IMR-90 (cell line): ENCODE measurements around the gene NETO2. TPM values are rescaled to one million over a fixed set of nuclear protein-coding genes. Genes with fewer than 3 reads are reported as not detected.

Source experiments
- ATAC-seq: fragments of 200-7000 bp; cut with Tn5 transposase; 2 replicates; pipeline ENCODE4 v1.9.1; 2020; ENCODE audit warnings: low read depth, mild to moderate bottlenecking, moderate library complexity
- BruUV-seq: library from RNA; stranded (reverse); fragments of 400-500 nt; replicated peaks from 2 replicates; lab custom pipeline; 2021; lab: Mats Ljungman, UMichigan
- CTCF ChIA-PET: fragments of 300-600 bp; formaldehyde crosslinking; extraction: SDS; loops from one replicate; lab custom pipeline; 2021; ENCODE audit warnings: antibody characterized with exemption; lab: Yijun Ruan, JAX
- POLR2A ChIA-PET: fragments of 300-600 bp; sonication (Branson Sonifier 250); formaldehyde crosslinking; loops from one replicate; lab custom pipeline; 2022; ENCODE audit warnings: antibody characterized with exemption; ENCODE audit not compliant: unreplicated experiment; lab: Charles Lee
- DNase-seq: peaks from one replicate; pipeline ENCODE4 v3.0.0; 2013
- H2AFZ ChIP-seq: replicated peaks from 2 replicates; pipeline ENCODE3; 2013; ENCODE audit warnings: low read length, mild to moderate bottlenecking; ENCODE audit not compliant: poor library complexity
- H2AK5ac ChIP-seq: 2 replicates; pipeline ENCODE4 v1.6.1; 2013; ENCODE audit warnings: low read depth, low read length, inconsistent platforms
- H2AK9ac ChIP-seq: replicated peaks from 2 replicates; pipeline ENCODE3; 2013; ENCODE audit warnings: mild to moderate bottlenecking, low read depth, low read length, moderate library complexity; ENCODE audit not compliant: poor library complexity
- H2BK120ac ChIP-seq: 2 replicates; pipeline ENCODE4 v1.6.1; 2013; ENCODE audit warnings: low read depth, low read length, inconsistent platforms
- H2BK15ac ChIP-seq: 3 replicates; pipeline ENCODE4 v1.6.1; 2013; ENCODE audit warnings: low read depth, low read length, inconsistent platforms
- H2BK20ac ChIP-seq: 2 replicates; pipeline ENCODE4 v1.6.1; 2013; ENCODE audit warnings: low read depth, mild to moderate bottlenecking, inconsistent platforms, low read length, moderate library complexity
- H2BK5ac ChIP-seq: 2 replicates; pipeline ENCODE4 v1.6.1; 2013; ENCODE audit warnings: mild to moderate bottlenecking, low read depth, low read length, inconsistent platforms; ENCODE audit not compliant: poor library complexity, severe bottlenecking
- H3K14ac ChIP-seq: replicated peaks from 2 replicates; pipeline ENCODE4 v1.6.1; 2013; ENCODE audit warnings: low read depth, low read length, inconsistent platforms
- H3K18ac ChIP-seq: 2 replicates; pipeline ENCODE4 v1.6.1; 2013; ENCODE audit warnings: low read depth, low read length, control low read depth
- H3K23ac ChIP-seq: 2 replicates; pipeline ENCODE4 v1.6.1; 2013; ENCODE audit warnings: low read depth, low read length, inconsistent platforms
- H3K27ac ChIP-seq: 2 replicates; pipeline ENCODE4 v1.5.1; 2013; ENCODE audit warnings: mild to moderate bottlenecking, control low read depth, low read length; ENCODE audit not compliant: insufficient read depth
- H3K27me3 ChIP-seq: 2 replicates; pipeline ENCODE4 v1.6.1; 2013; ENCODE audit warnings: low read length; ENCODE audit not compliant: control insufficient read depth, insufficient read depth
- H3K36me3 ChIP-seq: 2 replicates; pipeline ENCODE4 v1.6.1; 2013; ENCODE audit warnings: low read length, mixed read lengths; ENCODE audit not compliant: control insufficient read depth, insufficient read depth
- H3K4ac ChIP-seq: 2 replicates; pipeline ENCODE4 v1.6.1; 2013; ENCODE audit warnings: low read depth, low read length, inconsistent platforms
- H3K4me1 ChIP-seq: 2 replicates; pipeline ENCODE4 v1.6.1; 2013; ENCODE audit warnings: low read length, mixed read lengths; ENCODE audit not compliant: control insufficient read depth, insufficient read depth
- H3K4me2 ChIP-seq: 2 replicates; pipeline ENCODE4 v1.6.1; 2013; ENCODE audit warnings: low read depth, mild to moderate bottlenecking, control low read depth, low read length, moderate library complexity
- H3K4me3 ChIP-seq: 2 replicates; pipeline ENCODE4 v1.5.1; 2013; ENCODE audit warnings: low read depth, mild to moderate bottlenecking, control low read depth, low read length, moderate library complexity; ENCODE audit not compliant: insufficient read depth
- H3K56ac ChIP-seq: 2 replicates; pipeline ENCODE4 v1.6.1; 2013; ENCODE audit warnings: low read length, inconsistent platforms; ENCODE audit not compliant: insufficient read depth; ENCODE audit errors: extremely low read depth
- H3K79me1 ChIP-seq, 2 experiments: 2 replicates each; pipeline ENCODE4 v1.6.1; 2013; ENCODE audit warnings: low read length in 2 of 2, inconsistent platforms in 1 of 2, low read depth in 1 of 2
- H3K9ac ChIP-seq: 2 replicates; pipeline ENCODE4 v1.6.1; 2013; ENCODE audit warnings: low read depth, low read length, control low read depth
- H3K9me1 ChIP-seq: 2 replicates; pipeline ENCODE4 v1.6.1; 2013; ENCODE audit warnings: low read length, inconsistent platforms; ENCODE audit not compliant: insufficient read depth
- H3K9me3 ChIP-seq: 2 replicates; pipeline ENCODE4 v1.6.1; 2013; ENCODE audit warnings: low read length; ENCODE audit not compliant: control insufficient read depth, insufficient read depth
- H4K20me1 ChIP-seq: 2 replicates; pipeline ENCODE4 v1.6.1; 2013; ENCODE audit warnings: low read length, inconsistent platforms; ENCODE audit not compliant: insufficient read depth
- H4K5ac ChIP-seq: 2 replicates; pipeline ENCODE4 v1.6.1; 2013; ENCODE audit warnings: mild to moderate bottlenecking, low read depth, low read length, control low read depth
- H4K8ac ChIP-seq, 2 experiments: 2 replicates each; pipeline ENCODE4 v1.6.1; 2013; ENCODE audit warnings: low read depth in 2 of 2, low read length in 2 of 2, control low read depth in 1 of 2, inconsistent platforms in 1 of 2
- H4K91ac ChIP-seq: 2 replicates; pipeline ENCODE4 v1.6.1; 2013; ENCODE audit warnings: low read depth, low read length, inconsistent platforms; ENCODE audit not compliant: insufficient read depth
- CHD1 ChIP-seq: IDR thresholded peaks from 2 replicates; pipeline ENCODE4 v1.6.1; 2012; ENCODE audit warnings: low read depth, low read length, improper control_type of control experiment
- MAFK ChIP-seq: IDR thresholded peaks from 2 replicates; pipeline ENCODE4 v1.6.1; 2012; ENCODE audit warnings: low read depth, low read length, improper control_type of control experiment
- MAZ ChIP-seq: IDR thresholded peaks from 2 replicates; pipeline ENCODE4 v1.6.1; 2012; ENCODE audit warnings: low read depth, mild to moderate bottlenecking, low read length, improper control_type of control experiment, moderate library complexity, borderline replicate concordance
- RFX5 ChIP-seq: IDR thresholded peaks from 2 replicates; pipeline ENCODE4 v1.8.0; 2012; ENCODE audit warnings: low read depth, mild to moderate bottlenecking, low read length, moderate library complexity
- WGBS, 2 experiments: methylation state at CpG; one replicate each; pipeline versions ENCODE4 v1.1.5 to v1.1.7; 2013; ENCODE audit warnings: missing lambda C conversion rate in 2 of 2; ENCODE audit not compliant: insufficient read length in 1 of 2; ENCODE audit errors: extremely low coverage in 2 of 2; 5-methylcytosine and 5-hydroxymethylcytosine counted together
- dilution Hi-C: fragments of 300-500 bp; cut with HindIII; formaldehyde crosslinking; loops from one replicate; pipeline ENCODE4 v1.14.3; 2018; ENCODE audit warnings: low sequenced_read_pairs; ENCODE audit not compliant: unreplicated experiment
- in situ Hi-C: fragments of 300-500 bp; cut with MboI; formaldehyde crosslinking; loops from 3 replicates; pipeline ENCODE4 v1.14.3; 2019; ENCODE audit warnings: low sequenced_read_pairs, inconsistent platforms, mixed read lengths
- intact Hi-C: fragments of 100-400 bp; cut with micrococcal nuclease; formaldehyde crosslinking; loops from 2 replicates; pipeline ENCODE4 v1.10.0; 2022
- polyA plus RNA-seq, 3 experiments: library from polyadenylated mRNA; depleted of rRNA; stranded (reverse); fragments of >200 nt; gene quantifications; 2 replicates each; pipeline ENCODE4 v1.2.3, GENCODE V29; 2012; ENCODE audit warnings: low replicate concordance in 1 of 3
- total RNA-seq: library from RNA; depleted of rRNA; stranded (reverse); fragments of >200 nt; gene quantifications from 2 replicates; pipeline ENCODE4 v1.2.3, GENCODE V29; 2012

The NETO2 gene
- total and polyA plus RNA-seq, 2 of the 4 experiments (the other 2 are of a cell fraction): 38.5 to 39.3 TPM

- intact Hi-C loops: no loop called here
- H3K14ac ChIP-seq: no peak overlapping the region
- H3K36me3 ChIP-seq: no peaks in the 10 kb centered on the region
- no peak overlapping the region for H4K91ac ChIP-seq
- H2AFZ ChIP-seq: peak overlapping the region; percentile 11
- TF ChIP-seq MAZ (no peak), MAFK (no peak), CHD1 (no peak), RFX5 (no peak)
- peaks cover 13% of the 10 kb centered on the region for H3K27me3 ChIP-seq
- CTCF ChIA-PET: no interaction called here
- H3K4me3 ChIP-seq: no peak overlapping the region
- H4K8ac ChIP-seq: no peak overlapping the region
- DNase-seq: no peak
- H2AK9ac ChIP-seq: no peak overlapping the region
- no peak overlapping the region for H4K5ac ChIP-seq
- H2BK20ac ChIP-seq: no peak overlapping the region
- no peaks in the 10 kb centered on the region for H3K9me1 ChIP-seq
- no peak overlapping the region for H3K18ac ChIP-seq
- H3K79me1 ChIP-seq: no peaks in the 10 kb centered on the region
- WGBS, 2 experiments: 68% methylated on average over 7 of the region's 13 CpGs; no CpG with 5 or more reads in 1 of the 2 experiments
- H2BK120ac ChIP-seq: no peak overlapping the region
- no peak overlapping the region for H2BK15ac ChIP-seq
- no peak overlapping the region for H3K56ac ChIP-seq
- in situ Hi-C loops: no loop called here
- POLR2A ChIA-PET: no interaction called here
- H3K4me2 ChIP-seq: no peak overlapping the region
- H2AK5ac ChIP-seq: no peak overlapping the region
- H3K4ac ChIP-seq: no peak overlapping the region
- H3K4me1 ChIP-seq: no peaks in the 10 kb centered on the region
- no peak overlapping the region for H3K27ac ChIP-seq
- no peak overlapping the region for H2BK5ac ChIP-seq
- no peaks in the 10 kb centered on the region for H4K20me1 ChIP-seq
- no TSS peak for BruUV-seq
- no peak overlapping the region for H3K9ac ChIP-seq
- dilution Hi-C loops: no loop called here
- ATAC-seq: no peak
- no peak overlapping the region for H3K23ac ChIP-seq
- H3K9me3 ChIP-seq: no peaks in the 10 kb centered on the region
Observed at GRCh38 chr16:47052666-47053640, 90.8 kb downstream of the NETO2 start.
